PFSK-1 (cell line): ENCODE results near the gene GPRIN1.

Experiments used
- REST ChIP-seq, 2 experiments: IDR thresholded peaks; 2 replicates each; pipeline versions ENCODE4 v1.6.1 to v1.8.0; 2011 to 2012; ENCODE audit warnings: low read depth in 2 of 2, low read length in 2 of 2, control low read depth in 1 of 2, inconsistent platforms in 1 of 2, mild to moderate bottlenecking in 1 of 2, moderate library complexity in 1 of 2; ENCODE audit not compliant: insufficient read depth in 1 of 2
- SIN3A ChIP-seq: IDR thresholded peaks from 2 replicates; pipeline ENCODE4 v1.6.1; 2012; ENCODE audit warnings: mild to moderate bottlenecking, low read length, moderate library complexity, borderline replicate concordance; ENCODE audit not compliant: insufficient read depth
- TAF1 ChIP-seq: IDR thresholded peaks from 2 replicates; pipeline ENCODE4 v1.6.1; 2012; ENCODE audit warnings: low read length, control low read depth, borderline replicate concordance; ENCODE audit not compliant: insufficient read depth

DNA sequence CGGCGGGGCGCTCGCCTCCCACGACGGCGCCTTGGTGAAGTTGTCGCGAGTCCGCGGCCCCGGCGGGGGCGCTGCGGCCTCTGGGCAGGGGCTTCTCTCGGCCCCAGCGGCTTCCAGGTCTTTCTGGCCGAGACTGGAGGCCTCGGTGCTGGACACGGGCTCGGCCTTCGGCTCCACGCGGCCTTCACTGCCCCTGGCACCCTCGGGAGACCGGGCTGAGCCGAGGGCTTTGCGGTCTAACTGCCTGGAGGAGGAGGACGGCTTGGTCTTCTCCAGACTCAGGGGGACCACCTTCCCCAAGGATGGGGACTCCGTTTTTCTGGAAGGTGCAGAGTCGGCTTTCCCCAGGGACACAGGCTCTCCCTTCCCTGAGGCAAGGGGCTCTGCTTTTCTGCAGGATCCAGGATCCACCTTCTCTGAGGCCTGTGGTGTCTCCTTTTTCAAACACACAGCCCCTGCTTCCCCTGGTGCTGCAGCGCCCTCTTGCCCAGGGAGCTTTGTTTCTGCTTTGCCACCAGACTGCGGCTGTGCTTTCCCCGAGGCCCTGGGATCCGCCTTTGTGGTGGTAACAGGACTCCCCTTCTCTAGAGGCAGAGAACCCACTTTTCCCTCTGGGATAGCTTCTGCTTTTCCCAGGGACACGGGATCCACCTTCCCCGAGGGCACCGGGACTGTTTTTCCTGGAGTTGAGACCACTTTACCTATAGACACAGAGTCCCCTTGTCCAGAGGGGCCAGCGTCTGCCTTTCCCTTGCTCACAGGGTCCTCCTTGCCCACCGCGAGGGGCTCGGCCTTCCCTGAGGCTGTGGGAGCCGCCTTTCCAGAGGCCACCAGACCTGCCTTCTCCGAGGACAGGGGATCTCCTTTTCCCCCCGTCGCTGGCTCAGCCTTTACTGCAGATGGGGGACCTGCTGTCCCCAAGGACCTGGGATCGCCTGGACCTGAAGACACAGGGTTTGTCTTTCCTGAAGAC lies 12.3 kb downstream of the GPRIN1 start:
- TF ChIP-seq REST (IDR thresholded peaks at IDR 0.05; ENCODE audit: insufficient read depth in 1 of 2, low read depth in 2 of 2, low read length in 2 of 2) (no peak), SIN3A (no peak), TAF1 (no peak)
